Mesenteric fat pad (tissue), 1 donor: ENCODE results near the gene YBX2. TPM values are rescaled to one million over a fixed set of nuclear protein-coding genes. Genes with fewer than 3 reads are reported as not detected.
"Not testable (repeated sequence)": the region's sequence is repeated elsewhere in the genome, so short reads cannot be mapped to it uniquely, and the experiment has no call there.

Experiments used
- DNase-seq: peaks from one replicate; pipeline ENCODE4 v3.0.0-alpha.2; 2020; ENCODE audit warnings: low spot score
- long read RNA-seq: library from polyadenylated mRNA; unstranded; transcript quantifications from one replicate; pipeline ENCODE4 v2.0.0, GENCODE V29; 2020
- total RNA-seq: library from RNA; stranded (reverse); fragmentation: NEBNext Ultra II Directional; extraction: Animal tissue kit (Norgen Biotek cat#: 25700); gene quantifications from one replicate; pipeline ENCODE4 v1.2.1, GENCODE V29; 2021
- donor health status: DM: yes; HTN: yes; CAD: no.

YBX2 gene
- 2.3 TPM for total RNA-seq
- long read RNA-seq, partial matches to known transcripts = 0 of 3 reads
- long read RNA-seq, other reads (novel, unspliced or antisense) = 3 of 3 reads

DNA sequence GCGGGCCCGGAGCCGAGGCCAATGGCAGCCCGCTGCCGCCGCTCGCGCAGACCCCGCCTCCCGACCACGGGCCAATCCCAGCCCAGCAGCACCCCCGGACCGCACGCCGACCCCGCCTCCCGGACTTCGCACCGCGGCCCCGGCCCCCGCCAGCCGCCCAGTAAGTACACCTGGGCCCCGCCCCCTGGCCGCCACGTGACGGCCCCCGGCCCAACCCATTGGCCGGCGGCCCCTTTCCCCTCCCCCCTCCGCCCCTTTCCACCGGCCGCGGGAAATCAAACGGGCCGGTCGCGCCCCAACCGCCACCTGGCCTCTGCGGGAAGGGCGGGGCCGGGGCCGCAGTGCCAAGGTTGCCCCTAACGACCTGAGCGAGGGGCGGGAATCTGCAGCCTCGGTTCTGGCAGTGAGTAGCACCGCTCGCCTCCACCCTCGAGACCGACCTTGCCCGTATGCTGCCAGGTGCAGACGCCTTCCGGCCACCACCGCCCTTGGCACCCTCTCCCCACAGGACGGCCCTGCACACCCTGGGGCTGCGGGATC lies at the start of gene YBX2:
YBX2 (minus strand) TSS at position 26 of the 540 bp plus-strand sequence. CDS start 139 bp downstream, outside the sequence.
- DNase-seq = no peak

GRCh38 chr17:7343250-7343649 lies 48.8 kb upstream of the YBX2 start:
- no peak for DNase-seq

DNA sequence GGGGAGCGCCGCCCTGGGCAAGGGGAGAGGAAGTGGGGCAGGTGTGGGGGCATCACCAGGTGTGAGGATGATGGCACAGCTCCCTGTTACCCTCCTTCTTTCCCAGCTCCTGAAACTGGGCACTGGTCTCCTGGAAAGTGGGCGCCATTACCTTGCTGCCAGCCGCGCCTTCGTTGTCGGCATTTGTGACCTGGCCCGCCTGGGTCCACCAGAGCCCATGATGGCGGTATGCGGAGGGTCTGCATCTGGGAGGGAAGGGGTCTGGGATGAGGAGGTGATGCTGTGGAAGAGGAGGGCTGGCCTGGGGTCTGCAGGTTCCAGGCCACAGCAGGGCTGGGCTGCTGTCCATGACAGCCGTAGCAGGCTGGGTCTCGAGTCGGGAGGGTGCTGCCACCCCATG lies 47.4 kb upstream of the YBX2 start:
- DNase-seq = no peak

- DNase-seq = no peak
Measured at GRCh38 chr17:7340179-7340578, 45.7 kb upstream of the YBX2 start.

GRCh38 chr17:7337600-7337999 lies 43.2 kb upstream of the YBX2 start:
- not testable (repeated sequence) for DNase-seq

DNA sequence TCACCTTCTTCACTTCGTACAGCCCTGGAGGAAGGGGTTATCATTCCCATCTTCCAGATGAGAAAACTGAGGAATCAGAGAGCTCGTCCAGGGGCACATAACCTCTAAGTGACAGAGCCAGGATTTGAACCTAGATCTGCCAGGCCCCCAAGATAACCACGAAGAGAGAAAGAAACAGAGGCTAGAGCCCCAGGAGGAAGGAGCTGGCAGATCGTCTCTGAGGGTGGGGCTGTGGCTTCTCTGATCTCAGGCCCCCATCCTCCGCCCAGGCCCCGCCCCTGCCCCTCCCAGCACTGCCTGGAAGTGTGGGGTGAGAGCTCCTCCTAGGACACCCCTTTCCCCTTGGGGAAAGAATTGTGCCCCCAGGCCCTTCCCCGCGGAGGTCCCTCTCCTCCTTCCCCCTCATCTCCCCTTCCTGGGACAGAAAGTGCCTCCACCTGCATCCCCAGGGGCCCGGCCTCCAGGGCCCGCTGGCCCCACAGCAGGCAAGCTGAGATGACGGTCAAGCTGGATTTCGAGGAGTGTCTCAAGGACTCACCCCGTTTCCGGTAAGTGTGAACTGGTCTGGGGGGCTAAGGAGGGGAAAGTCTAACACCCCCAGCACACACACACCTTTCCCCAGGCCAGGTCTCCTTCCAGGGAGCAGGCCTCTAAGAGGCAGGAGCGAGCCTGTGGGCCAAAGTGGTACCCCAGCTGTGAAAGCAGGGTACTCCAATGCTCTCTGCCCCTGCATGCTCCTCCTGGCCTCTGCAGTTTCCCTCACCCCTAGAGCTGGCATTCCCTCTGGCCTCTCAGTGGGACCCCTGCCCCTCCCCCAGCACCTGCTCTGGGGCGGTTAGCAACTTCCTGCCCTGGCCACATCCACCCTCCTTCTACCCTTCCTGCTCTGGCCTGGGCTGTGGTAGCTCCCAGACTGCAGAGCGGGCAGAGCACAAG lies 42.1 kb upstream of the YBX2 start, which contains the start of gene ACAP1:
ACAP1 (plus strand) TSS at position 290 of the 936 bp plus-strand sequence; CDS start at position 496, 206 bp downstream.
- no peak for DNase-seq

GRCh38 chr17:7335765-7336164 lies 41.3 kb upstream of the YBX2 start:
- DNase-seq = not testable (repeated sequence)

DNA sequence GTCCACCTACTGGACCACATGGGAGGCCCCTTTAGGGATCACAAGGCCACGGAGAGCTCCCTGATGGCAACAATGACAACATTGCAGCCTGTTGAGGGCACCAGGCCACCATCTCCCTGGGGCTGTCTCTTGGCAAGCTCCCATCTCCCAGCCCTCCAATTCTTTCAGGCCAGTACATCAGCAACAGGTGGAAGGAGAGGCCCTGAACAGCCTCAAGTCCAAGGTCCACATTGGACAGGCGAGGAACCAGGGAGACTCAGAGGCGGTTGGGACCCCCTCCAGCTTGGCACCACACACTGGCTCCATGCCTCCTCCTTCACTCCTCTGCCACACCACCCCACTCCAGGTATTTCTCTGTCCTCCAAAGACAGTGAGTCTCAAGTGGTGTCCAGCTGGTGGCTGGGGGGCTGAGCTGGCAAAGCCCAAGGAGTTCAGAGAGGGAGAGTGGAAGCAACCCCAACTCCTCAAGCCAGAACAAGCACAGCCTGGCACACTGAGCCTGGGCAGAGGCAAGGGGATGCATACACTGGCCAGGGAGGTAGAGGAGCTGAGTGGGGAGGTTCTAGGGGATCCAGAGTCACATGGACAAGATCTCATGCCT lies 40.6 kb upstream of the YBX2 start:
- no peak for DNase-seq

DNA sequence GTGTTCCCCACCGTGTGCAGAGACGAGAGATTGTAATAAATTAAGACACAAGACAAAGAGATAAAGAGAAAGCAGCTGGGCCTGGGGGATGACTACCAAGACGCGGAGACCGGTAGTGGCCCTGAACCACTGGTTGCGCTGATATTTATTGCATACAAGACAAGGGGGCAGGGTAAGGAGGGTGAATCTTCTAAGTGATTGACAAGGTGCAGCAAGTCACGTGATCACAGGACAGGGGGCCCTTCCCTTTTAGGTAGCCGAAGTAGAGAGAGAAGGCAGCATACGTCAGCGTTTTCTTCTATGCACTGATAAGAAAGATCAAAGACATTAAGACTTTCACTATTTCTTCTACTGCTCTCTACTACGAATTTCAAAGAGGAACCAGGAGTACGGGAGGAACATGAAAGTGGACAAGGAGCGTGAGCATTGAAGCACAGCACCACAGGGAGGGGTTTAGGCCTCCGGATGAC lies 38.2 kb upstream of the YBX2 start:
- not testable (repeated sequence) for DNase-seq

GRCh38 chr17:7332111-7332510 lies 37.7 kb upstream of the YBX2 start:
- DNase-seq = no peak

DNA sequence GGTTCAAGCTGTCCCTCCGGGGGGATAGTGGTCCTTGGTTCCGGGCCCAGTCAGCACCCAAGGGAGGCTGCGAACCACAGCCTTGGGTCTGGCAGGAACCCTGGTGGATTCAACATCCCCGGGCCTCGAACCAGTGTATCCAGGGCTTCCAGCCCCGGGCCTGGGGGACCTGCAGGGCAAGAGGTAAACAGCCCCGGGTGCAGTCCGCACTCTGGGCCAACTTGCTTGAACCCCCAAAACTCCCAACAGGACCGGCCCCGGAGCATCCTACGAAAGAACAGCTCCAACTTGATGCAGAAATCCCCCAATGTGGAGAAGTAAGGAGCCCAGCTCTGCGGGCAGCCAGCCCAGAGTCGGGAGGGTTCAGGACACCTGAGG lies 36.2 kb upstream of the YBX2 start:
- no peak for DNase-seq

DNA sequence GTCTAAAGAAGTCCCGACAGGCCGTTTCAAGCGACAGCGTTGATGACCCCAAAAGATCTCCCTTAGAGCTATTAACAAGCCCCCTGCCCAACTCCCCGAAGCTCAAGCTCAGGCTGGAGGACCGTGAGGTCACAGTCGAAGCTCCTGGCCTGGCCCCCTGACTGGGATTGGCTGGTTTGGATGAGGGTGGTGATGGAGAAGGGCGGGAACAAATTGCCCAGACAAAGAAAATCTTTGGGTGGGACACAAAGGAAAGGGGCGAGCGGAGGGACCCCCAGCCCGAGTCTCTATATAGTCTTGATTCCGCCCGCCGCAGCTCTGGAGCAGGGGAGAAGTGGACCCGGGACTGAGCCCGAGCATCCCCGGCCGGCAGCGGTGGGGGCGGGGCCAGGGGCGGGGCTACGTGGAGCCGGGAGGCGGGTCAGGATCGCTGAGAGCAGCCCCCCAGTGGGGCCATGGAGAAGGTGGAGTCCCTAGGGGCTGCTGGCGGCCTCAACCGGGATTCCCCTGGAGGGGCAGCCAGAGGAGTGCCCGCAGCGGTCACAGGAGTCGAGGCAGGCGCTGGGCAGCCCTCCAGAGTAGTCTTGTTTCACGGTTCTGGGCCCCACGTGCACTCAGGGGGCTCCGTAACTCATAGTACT lies 35.7 kb upstream of the YBX2 start:
- DNase-seq = no peak

DNA sequence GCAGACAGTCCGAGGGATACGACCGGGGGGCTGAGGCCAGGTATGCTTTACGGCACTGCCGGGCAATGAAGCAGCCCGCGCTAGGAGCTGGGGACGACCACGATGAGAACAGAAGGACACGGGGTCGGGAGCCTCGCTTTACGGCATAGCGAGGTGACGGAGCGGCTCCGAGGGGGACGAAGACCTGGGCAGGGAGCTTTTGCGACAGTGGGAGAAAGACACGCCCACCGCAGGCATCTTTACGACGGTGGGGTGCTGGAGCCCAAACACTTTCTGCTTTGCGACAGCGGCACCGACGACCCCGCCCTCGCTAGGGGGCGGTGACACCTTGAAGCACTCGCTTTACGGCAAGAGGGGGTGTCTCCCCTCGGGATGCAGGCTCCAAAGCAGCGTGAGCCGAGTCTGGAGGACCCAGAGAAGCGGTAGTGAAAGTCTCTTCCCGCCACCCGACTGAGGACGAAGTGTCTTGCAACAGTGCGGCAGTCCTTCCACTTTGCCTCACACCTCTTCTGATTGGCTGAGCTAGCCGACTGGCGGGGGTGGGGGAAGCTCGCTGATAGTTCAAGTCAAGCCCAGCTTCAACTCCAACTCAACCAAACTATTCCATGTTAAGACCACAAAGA lies 35.0 kb upstream of the YBX2 start:
- peak; percentile 98 for DNase-seq

- no peak for DNase-seq
Measured at GRCh38 chr17:7328840-7329373, 34.5 kb upstream of the YBX2 start, which contains the start of gene NEURL4. Gene NEURL4 (minus strand): TSS chr17:7329335. CDS start chr17:7329312, 23 bp downstream.

DNA sequence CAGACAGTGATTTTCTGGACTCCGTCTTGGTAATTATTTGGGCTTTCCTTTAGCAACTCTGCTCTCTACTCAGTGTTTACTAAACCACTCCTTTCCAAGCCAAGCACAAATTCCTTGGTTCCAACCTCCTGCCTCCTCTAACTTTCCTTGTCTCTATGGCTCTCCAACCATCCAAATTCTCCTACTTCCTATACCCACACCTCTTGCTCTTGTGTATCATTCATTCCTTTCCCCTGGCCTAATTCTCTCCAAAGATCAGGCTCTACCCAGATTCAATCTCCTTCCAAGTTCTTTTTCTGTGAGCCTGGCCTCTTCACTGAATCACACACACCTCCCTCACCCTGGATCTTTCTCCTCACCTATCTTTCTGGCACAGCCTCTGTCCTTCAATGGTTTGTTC lies 33.6 kb upstream of the YBX2 start:
- DNase-seq = no peak

DNA sequence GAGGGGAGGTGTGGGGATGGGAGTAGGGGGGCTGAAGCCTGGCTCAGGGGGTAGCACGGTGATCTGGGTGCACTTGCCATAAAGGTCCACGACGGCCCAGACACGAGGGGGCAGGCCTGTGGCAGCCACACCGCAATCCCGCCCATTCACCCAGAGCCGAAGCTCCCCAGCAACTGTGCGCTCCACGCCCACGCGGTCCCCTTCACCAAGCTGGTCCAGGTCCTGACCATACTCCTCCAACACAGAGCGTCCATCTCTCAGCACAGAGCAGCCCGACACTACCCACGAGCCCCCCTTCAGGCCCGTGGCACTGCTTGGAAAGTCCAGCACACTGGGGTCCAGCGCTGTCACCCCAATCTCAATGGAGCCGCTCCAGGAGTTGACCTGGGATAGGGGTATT lies 33.1 kb upstream of the YBX2 start:
- DNase-seq = no peak

DNA sequence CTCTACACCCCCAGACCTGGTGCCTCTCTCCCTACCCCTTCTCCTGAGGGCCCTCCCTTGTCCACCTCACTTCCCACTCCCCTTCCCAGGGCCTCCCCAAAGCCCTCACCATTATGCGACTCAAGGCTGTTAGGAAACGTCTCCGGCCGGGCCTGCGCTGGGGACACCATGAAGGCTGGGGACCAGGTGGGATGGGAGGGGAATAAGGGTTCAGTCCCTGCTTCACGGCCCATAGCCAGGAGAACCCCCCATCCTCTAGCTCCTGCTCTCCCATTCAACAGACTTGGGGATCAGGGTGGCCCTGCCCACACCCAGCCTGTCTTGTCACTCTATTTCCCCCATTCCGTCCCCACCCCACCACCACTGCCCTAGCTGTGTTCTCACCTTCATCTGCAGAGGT lies 32.6 kb upstream of the YBX2 start:
- no peak for DNase-seq

GRCh38 chr17:7326186-7326585 lies 31.7 kb upstream of the YBX2 start:
- DNase-seq = no peak

DNA sequence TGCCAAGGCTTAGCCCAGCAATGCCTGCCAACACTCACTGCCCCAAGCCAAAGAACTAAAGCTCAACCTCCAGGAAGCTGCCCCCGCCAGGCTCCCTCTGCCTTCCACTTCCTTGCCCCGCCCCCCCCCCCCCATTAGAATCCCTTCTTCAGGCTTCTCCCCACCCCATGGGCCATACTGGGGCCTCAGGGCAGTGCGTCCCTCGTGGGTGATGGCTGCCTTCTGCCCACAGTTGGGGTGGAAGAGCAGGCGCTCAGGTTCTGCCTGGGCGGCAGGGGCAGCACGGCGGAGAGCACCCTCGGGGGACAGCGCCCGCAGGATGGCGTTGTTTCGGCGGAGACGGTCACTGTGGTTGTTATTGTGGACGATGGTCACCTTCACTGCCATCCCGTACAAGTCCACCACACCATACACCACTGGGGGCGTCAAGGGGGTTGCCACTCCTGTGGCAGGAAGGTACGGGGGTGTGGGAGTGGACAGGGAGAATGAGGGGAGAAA lies 30.6 kb upstream of the YBX2 start:
- DNase-seq = no peak

DNA sequence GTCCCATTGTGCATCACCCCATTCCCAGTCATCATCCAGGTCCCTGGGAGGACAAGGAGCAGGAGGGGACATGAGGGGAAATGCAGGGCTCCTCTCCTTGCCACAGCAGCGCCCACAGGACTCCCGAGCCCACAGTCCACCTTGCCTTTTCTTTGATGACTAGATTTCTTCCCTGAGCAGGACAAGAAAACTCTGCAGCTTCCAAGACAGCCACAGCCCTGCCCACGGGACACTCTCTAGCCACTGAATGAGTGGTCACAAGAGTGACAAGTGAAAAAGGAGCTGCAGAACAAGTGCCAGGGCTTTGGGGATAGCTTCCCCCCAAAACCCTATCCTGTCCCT lies 30.0 kb upstream of the YBX2 start:
- no peak for DNase-seq
